Amniotic stem cell (primary cell): ENCODE results near the gene AHCY.
"Not testable (repeated sequence)": the region's sequence is repeated elsewhere in the genome, so short reads cannot be mapped to it uniquely, and the experiment has no call there.

Experiments
- DNase-seq: peaks from one replicate; lab custom pipeline; 2025; lab: John Stamatoyannopoulos, UW

The AHCY gene

GRCh38 chr20:34298294-34298784, 4.8 kb downstream of the AHCY start:
- DNase-seq, result not testable (repeated sequence)

GRCh38 chr20:34296468-34296867, 6.7 kb downstream of the AHCY start:
- DNase-seq, result no peak

DNA sequence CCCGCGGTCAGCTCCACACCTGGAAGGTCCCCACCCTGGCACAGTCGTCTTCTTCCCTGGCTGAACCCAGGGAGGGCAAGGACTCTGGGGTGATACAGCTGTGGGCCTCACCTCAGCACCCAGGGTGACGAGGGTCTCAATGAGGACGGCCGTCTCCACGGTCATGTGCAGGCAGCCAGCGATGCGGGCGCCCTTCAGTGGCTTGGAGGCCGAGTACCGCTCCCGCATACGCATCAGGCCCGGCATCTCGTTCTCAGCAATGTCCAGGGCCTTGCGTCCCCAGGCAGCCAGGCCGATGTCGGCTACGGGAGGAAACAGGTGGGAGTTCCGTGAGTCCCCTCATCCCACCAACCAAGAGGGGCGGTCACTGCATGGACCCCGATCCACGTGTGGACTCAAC, 7.9 kb downstream of the AHCY start:
- DNase-seq, result no peak

DNA sequence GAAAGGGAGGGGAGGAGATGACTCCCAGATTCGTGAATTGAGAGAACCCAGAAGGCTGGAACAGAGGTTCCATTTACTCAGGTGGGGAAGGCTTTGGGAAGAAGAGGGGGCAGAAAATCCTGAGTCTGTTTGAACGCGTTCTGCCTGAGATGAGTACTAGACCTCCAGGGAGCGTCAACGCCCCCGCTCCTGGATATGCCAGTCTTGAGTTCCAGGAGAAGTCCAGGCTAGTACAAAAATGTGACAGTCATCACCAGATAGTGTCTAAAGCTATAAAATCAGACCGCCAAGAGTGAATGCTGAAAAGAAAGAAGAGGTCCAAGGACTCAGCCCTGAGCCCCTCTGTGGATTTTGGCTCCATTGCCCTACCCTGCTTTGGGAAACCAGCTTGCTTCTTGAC, 8.6 kb downstream of the AHCY start:
- no peak for DNase-seq

- no peak for DNase-seq
Measured at GRCh38 chr20:34293589-34293988, 9.6 kb downstream of the AHCY start.

DNA sequence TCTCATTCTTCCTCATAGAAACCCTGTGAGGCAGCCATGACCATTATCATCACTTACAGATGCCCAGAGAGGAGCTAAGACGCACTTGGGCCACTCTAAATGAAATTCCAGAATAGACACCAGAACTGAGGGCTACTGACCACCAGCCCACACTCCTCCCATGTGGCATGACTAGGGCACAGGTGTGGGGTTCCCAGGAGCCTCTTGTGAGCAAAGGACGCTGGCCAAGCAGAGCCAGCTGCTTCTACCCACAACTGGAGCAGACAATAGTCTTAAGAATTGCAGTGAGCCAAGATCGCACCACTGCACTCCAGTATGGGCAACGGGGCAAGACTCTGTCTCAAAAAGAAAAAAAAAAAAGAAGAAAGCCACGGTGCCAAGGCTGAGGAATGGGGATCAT, 10.0 kb downstream of the AHCY start:
- DNase-seq, result no peak

GRCh38 chr20:34292496-34292895, 10.7 kb downstream of the AHCY start:
- no peak for DNase-seq

DNA sequence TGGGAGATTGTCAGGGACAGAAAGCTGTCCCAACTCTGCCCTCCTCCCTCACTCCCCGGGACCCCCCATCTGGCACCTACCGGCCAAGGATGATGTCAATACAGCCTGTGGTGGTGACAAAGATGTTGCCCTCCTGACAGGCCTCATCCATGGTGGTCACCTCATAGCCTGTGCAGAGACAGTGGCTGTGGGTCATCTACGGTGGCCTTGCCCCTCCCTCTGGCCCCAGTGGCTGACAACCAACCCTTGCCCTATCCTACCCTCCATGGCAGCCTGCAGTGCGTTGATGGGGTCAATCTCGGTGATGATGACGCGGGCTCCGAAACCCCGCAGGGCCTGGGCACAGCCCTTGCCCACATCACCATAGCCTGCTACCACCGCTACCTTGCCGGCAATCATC, 12.7 kb downstream of the AHCY start:
- DNase-seq, result no peak

- DNase-seq, result not testable (repeated sequence)
Measured at GRCh38 chr20:34287500-34287899, 15.7 kb downstream of the AHCY start.

DNA sequence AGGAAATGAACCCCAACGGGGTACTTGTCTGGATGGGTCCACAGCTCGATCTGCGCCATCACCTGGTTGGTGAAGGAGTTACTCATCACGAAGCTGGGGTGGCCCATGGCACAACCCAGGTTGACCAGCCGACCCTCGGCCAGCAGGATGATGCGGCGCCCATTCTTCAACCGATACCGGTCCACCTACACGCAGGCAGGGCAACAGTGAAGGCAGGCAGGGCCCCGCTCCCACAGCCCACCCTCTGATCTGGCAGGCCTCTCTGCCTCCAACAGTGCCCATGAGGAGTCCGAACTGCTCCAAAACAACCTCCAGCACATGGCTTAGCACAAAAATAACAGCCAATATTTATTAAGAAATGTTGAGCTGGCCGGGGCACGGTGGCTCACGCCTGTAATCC, 17.7 kb downstream of the AHCY start:
- DNase-seq, result no peak

DNA sequence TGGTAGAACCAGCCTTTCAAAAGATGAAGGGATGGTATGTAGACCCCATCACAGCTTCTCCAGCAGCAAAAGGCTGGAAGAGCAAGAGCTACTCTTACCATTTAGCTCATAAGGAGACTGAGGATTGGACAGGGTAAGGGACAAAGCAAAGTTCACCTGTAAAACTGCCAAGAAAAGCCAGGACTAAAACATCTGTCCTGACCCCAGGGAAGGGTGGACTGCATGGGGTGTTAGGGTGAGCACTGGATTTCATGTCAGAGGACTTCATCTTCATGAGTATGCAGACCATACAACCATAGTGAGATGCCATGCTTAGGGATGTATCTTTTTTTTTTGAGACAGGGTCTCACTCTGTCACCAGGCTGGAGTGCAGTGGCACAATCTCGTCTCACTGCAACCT, 19.3 kb downstream of the AHCY start:
- DNase-seq, result no peak

- no peak for DNase-seq
Measured at GRCh38 chr20:34282041-34282440, 21.1 kb downstream of the AHCY start.

DNA sequence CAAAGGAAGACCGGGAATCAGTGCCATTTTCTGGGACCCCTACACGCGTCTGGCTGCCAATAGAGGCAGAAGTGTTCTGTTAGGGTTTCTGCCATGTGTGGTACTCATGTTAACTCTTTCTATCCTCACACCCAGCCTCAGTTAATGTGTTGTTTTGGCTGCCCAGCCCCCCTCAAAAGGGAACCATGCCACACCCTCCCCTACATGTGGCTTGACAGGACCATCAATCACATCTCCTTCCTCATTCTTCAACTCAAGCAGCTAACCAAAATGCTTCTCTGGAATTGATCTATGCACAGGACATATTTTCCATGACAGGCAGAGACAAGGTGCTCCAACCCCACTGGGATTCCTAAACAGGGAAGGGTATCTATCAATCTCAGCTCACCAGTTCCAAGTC, 22.0 kb downstream of the AHCY start:
- no peak for DNase-seq

DNA sequence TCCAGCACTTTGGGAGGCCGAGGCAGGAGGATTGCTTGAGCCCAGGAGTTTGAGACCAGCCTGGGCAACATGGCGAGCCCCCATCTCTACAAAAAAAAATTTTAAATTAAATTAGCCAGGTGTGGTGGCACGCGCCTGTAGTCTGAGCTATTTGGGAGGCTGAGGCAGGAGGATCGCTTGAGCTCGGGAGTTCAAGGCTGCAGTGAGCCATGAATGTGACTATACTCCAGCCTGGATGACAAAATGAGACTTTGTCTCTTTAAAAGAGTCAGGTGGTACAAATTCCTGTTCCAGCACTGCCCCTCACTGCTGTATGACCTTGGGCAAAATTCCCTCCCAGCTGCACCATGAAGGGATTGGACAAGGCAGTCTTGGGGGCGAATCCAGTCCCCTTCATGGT, 28.5 kb downstream of the AHCY start:
- DNase-seq, result no peak

DNA sequence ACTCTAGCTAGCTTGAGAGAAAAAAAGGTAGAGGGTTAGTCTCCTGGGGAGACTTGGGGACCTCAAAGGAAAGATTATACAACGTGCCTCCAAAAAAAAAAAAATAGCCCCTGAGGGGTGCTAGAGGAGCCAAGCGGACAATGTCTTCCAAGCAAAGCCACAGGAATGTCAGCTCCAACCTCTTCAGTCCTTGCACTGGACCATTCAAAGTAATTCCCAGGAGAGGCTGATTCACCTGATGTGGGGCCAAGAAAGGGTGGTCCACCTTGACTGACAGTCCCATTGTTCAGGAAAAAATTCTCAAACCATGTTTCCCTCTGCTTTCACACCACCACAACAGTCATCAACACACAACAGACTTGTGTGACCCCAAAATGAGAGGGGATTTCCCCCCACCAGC, 31.2 kb downstream of the AHCY start:
- DNase-seq, result no peak

- no peak for DNase-seq
Measured at GRCh38 chr20:34269996-34270627, 33.0 kb downstream of the AHCY start.

GRCh38 chr20:34268851-34269636, 34.1 kb downstream of the AHCY start:
- no peak for DNase-seq

- DNase-seq, result no peak
Measured at GRCh38 chr20:34268145-34268544, 35.0 kb downstream of the AHCY start.

DNA sequence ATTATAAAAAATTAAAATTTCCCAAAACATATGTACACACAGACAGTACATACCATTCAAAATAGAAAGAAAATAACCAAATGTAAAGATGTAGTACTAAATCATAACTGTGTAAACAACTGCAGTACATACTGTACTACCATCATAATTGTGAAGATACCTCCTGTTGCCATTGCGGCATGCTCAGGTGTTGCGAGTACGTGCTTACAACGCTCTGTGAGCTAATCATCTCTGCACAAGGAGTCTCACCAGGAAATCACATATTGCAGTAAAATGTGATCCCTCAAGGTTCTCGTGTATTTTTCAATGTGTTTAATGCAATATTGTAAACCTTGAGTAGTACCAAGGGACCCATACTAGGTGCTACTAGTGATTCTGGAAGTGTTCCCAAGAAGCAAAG, 39.0 kb downstream of the AHCY start:
- DNase-seq, result no peak

- DNase-seq, result not testable (repeated sequence)
Measured at GRCh38 chr20:34263468-34263867, 39.7 kb downstream of the AHCY start.

- DNase-seq, result no peak
Measured at GRCh38 chr20:34262488-34263288, 40.5 kb downstream of the AHCY start.

DNA sequence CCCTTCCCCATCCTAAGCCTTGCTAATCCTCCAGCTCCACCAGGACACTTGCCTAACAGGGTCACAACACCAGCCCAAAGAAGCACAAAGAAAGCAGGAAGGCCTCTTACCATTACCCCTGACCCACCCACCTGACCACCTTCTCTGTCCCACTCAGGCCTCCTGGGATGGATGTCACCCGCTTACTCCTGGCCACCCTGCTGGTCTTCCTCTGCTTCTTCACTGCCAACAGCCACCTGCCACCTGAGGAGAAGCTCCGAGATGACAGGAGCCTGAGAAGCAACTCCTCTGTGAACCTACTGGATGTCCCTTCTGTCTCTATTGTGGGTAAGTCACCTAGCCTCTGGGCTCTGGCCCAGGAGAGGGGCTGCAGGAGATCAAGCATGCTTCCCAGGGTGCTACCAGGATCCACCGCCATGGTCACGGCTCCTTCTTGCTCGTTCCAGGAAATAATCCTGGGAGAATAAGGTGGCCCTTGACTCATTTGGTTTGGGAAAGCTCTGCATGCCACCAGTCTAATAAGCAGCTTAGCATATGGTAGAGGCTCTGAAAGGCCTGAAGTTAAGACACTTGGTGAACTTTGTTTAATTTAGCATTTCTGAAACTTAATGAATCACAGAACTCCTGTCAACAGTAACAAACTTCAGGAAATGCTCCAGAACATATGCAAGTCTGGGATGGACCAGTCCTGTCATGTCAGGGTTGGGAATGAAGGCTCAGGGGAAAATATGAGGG, 42.8 kb downstream of the AHCY start:
- DNase-seq, result no peak
